Skeletal muscle satellite cell (primary cell): ENCODE results near the gene NELFCD.
"Not testable (repeated sequence)": the region's sequence is repeated elsewhere in the genome, so short reads cannot be mapped to it uniquely, and the experiment has no call there.

Experiments used
- H3K27me3 ChIP-seq: 2 replicates; pipeline ENCODE4 v1.7.0; 2013; ENCODE audit warnings: low read length; ENCODE audit not compliant: control insufficient read depth, insufficient read depth
- H3K36me3 ChIP-seq: 2 replicates; pipeline ENCODE4 v1.7.0; 2013; ENCODE audit warnings: mild to moderate bottlenecking, control low read depth, low read length; ENCODE audit not compliant: insufficient read depth
- H3K4me1 ChIP-seq: 2 replicates; pipeline ENCODE4 v1.7.0; 2013; ENCODE audit warnings: low read length; ENCODE audit not compliant: control insufficient read depth, insufficient read depth
- H3K4me2 ChIP-seq: 2 replicates; pipeline ENCODE4 v1.7.0; 2013; ENCODE audit warnings: mild to moderate bottlenecking, low read length
- H3K4me3 ChIP-seq: 2 replicates; pipeline ENCODE4 v1.7.0; 2013; ENCODE audit warnings: low read length
- H3K9ac ChIP-seq: 2 replicates; pipeline ENCODE4 v1.7.0; 2013; ENCODE audit warnings: mild to moderate bottlenecking, low read depth, low read length, moderate library complexity
- H3K9me3 ChIP-seq: replicated peaks from 2 replicates; pipeline ENCODE4 v1.7.0; 2013; ENCODE audit warnings: mild to moderate bottlenecking, control low read depth, low read length

The NELFCD gene

DNA sequence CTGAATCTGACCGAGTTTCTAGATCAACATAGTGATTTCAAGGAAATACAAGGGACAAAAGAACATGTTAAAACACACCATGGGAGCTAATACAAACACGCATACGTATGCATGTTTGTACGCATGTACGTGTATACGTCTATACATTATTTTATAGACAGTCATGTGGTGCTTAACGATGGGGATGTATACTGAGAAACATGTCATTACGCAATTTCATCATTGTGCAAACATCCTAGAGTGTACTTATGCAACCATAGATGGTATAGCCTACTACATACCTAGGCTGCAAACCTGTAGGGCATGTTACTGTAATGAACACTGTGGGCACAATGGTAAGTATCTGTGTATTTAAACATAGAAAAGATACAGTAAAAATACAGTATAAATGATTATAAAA, 25.0 kb upstream of the NELFCD start:
- H3K36me3 ChIP-seq, result no peaks in the 10 kb centered on the region
- H3K9ac ChIP-seq, result no peak overlapping the region
- no peak overlapping the region for H3K4me2 ChIP-seq
- no peaks in the 10 kb centered on the region for H3K9me3 ChIP-seq
- H3K4me3 ChIP-seq, result no peak overlapping the region
- no peaks in the 10 kb centered on the region for H3K4me1 ChIP-seq
- H3K27me3 ChIP-seq, result peaks cover 15% of the 10 kb centered on the region

DNA sequence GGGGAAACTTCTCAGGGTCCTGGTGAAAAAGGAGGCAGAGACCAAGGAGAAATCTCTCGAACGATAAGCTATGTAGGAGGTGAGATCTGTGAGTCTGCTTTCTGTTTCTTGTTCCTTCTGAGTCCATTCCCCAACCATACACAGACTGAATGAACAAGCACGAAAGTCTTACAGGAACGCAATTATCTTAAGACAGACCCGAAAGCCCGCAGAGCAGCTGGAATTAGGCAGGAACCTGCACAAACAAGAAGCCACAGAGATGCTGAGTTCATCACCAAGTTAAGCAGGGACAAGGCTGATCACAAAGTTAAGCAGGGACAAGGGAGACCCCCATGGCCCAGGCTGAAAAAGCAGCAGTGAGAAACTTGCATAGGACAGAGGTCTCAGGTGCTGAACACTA, 21.4 kb upstream of the NELFCD start:
- Histone ChIP-seq H3K4me1 (no peaks in the 10 kb centered on the region), H3K9ac (no peak overlapping the region), H3K9me3 (no peaks in the 10 kb centered on the region), H3K36me3 (no peaks in the 10 kb centered on the region), H3K4me3 (no peak overlapping the region), H3K27me3 (peaks cover 12% of the 10 kb centered on the region), H3K4me2 (no peak overlapping the region)

DNA sequence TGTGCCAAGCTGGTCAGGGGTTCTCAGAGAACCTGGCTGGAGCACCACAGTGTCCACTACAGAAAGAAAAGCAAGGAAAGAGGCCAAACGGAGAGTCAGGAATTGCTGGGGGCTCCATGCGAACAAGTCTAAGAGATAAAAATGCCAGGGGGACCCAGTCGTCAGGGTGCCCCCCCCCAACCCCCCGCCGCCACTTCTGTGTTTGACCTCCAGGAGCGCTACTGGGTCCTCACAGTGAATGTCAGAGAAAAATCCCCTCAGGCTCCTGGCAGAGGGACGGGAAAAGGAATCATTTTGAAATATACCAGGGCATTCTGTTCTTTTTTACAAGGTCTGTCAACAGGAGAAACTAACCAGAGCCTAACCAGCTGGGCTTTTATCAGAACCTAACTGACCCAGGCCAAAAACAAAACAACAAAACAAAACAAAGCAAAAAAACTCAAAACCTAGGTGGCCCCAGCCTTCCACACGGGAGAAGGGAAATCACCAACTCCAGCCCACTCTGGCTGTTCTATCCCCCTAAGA, 17.9 kb upstream of the NELFCD start:
- no peaks in the 10 kb centered on the region for H3K36me3 ChIP-seq
- H3K9ac ChIP-seq, result no peak overlapping the region
- peaks cover 18% of the 10 kb centered on the region for H3K27me3 ChIP-seq
- H3K4me3 ChIP-seq, result no peak overlapping the region
- H3K4me2 ChIP-seq, result no peak overlapping the region
- no peaks in the 10 kb centered on the region for H3K9me3 ChIP-seq
- no peaks in the 10 kb centered on the region for H3K4me1 ChIP-seq

DNA sequence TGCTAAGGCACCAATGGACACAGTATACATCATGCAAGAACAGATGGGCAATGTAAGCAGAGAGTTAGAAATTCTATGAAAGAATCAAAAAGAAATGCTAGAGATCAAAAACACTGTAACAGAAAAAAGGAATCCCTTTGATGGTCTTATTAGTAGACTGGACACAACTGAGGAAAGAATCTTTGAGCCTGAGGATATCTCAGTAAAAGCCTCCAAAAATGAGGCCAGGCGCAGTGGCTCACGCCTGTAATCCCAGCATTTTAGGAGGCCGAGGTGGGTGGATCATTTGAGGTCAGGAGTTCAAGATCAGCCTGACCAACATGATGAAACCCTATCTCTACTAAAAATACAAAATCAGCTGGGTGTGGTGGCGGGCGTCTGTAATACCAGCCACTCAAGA, 17.1 kb upstream of the NELFCD start:
- not testable (repeated sequence) for H3K4me1 ChIP-seq, H3K9ac ChIP-seq, H3K4me3 ChIP-seq, H3K9me3 ChIP-seq, H3K36me3 ChIP-seq, H3K4me2 ChIP-seq
- peaks cover 20% of the 10 kb centered on the region for H3K27me3 ChIP-seq

DNA sequence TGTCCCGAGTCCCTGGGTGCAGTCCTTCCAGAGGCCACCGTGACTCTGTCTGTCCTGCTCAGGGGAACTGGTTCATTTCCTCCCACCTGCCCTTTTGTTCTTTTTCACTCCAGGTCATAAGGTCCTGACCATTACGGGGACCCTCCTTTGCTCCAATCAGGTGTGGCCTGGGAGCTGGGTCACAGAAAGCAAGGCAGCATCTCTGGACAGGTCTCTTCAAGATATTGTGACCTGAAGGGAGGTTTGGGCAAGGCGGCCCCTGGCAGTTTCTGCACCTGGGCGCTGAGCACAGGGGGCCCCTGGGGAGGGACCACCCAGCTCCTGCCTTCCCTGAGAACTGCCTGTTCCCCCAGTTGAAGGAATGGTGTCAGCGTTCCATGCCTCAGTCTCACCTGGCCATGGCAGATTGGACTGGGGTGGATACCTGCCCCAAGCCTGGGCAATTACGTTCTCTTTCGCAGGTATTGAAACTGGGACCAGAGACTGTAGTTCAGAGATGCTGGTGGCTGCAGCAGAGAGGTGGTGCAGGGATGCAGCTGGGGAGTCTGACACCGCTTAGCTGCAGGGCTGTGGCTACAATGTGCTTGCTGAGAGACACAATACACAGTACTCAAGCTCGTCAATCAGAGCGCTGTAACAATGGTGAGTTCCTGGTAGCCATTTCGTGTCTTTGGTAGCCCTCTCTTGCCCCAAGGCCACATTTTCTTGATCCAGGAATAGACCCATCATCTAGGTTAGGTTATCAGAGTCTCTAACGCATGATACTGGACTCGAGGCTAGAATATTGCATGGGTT, 15.6 kb upstream of the NELFCD start:
- no peaks in the 10 kb centered on the region for H3K36me3 ChIP-seq
- H3K4me3 ChIP-seq, result no peak overlapping the region
- no peaks in the 10 kb centered on the region for H3K9me3 ChIP-seq

DNA sequence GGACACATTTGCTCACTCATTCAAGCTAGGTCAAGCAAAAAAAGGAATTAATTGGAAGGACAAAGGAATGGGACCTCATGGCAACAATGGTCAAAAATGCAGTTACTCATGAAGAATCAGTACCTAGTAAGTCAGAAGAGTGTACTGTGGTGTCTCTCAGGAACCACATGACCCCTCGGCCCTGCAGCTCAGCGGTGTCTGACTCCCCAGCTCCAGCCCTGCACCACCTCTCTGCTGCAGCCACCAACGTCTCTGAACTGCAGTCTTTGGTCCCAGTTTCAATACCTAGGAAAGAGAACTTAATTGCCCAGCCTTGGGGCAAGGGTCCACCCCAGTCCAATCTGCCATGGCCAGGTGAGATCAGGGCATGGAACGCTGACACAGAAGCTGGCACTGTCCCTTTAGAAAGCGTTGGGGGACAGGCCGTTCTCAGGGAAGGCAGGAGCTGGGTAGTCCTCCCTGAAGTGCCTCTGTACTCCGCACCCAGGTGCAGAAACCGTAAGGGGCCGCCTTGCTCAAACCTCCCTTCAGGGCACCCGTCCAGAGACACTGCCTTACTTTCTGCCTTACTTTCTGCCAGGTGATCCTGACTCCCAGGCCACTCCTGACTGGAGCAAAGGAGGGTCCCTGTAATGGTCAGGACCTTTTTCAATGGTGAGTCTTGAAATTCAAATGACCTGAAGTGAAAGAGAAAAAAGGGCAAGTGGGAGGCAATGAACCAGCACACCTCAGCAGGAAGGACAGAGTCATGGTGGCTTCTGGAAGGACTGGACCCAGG, 13.2 kb upstream of the NELFCD start:
- H3K36me3 ChIP-seq, result no peaks in the 10 kb centered on the region
- no peaks in the 10 kb centered on the region for H3K4me1 ChIP-seq
- peaks cover 17% of the 10 kb centered on the region for H3K27me3 ChIP-seq
- no peaks in the 10 kb centered on the region for H3K9me3 ChIP-seq
- H3K4me2 ChIP-seq, result no peak overlapping the region
- H3K4me3 ChIP-seq, result no peak overlapping the region
- no peak overlapping the region for H3K9ac ChIP-seq

More for the DNA sequence above, 15.6 kb upstream of the NELFCD start:
- H3K9ac ChIP-seq, result no peak overlapping the region
- H3K4me1 ChIP-seq, result no peaks in the 10 kb centered on the region
- H3K4me2 ChIP-seq, result no peak overlapping the region
- peaks cover 22% of the 10 kb centered on the region for H3K27me3 ChIP-seq

DNA sequence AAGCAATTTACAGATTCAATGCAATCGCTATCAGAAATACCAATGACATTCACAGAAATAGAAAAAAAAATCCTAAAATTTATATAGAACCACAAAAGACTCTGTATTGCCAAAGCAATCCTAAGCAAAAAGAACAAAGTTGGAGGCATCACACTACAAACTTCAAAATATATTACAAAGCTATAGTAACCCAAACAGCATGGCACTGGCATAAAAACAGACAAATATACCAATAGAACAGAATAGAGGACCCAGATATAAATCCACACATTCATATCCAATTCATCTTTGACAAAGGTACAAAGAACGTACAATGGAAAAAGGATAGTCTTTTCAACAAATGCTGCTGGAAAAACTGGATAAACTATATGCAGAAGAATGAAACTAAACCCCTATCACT, 11.6 kb upstream of the NELFCD start:
- Histone ChIP-seq H3K4me3 (no peak overlapping the region), H3K9ac (no peak overlapping the region), H3K4me2 (no peak overlapping the region), H3K4me1 (no peaks in the 10 kb centered on the region), H3K27me3 (peaks cover 18% of the 10 kb centered on the region), H3K9me3 (no peaks in the 10 kb centered on the region), H3K36me3 (no peaks in the 10 kb centered on the region)

DNA sequence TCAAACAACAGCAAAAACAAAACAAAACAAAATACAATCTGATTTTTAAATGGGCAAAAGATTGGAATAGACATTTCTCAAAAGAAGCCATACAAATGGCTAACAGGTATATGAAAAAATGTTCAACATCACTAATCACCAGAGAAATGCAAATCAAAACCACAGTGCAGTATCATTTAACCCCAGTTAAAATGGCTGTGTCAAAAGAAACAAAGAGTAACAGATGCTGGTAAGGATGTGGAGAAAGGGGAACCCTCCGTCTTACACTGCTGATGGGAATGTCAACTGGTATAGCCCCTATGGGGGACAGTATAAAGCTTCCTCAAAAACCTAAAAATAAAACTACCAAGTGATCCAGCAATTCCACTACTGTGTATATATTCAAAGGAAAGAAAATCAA, 10.9 kb upstream of the NELFCD start:
- H3K4me1 ChIP-seq, result no peaks in the 10 kb centered on the region
- H3K9me3 ChIP-seq, result no peaks in the 10 kb centered on the region
- H3K4me2 ChIP-seq, result no peak overlapping the region
- peaks cover 18% of the 10 kb centered on the region for H3K27me3 ChIP-seq
- no peaks in the 10 kb centered on the region for H3K36me3 ChIP-seq
- no peak overlapping the region for H3K9ac ChIP-seq
- no peak overlapping the region for H3K4me3 ChIP-seq

DNA sequence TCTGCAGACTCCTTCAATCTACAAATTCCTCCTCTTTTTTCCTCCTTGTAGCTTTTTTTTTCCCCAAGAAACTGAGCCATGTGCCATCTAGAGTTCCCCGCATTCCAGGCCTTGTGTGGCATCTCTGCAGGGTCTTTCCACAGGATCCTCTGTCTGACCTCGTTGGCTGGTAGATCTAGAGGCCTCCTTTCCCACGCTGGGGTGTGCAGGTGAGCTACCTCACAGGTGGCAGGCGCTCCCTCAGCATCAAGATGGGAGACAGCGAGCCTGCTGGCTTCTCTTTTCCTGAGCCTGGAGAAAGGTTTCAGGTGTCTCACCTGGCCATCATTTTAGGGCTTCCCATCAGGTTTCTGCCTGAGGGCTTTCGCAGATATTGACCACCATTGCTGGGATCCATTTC, 9.6 kb upstream of the NELFCD start:
- H3K4me2 ChIP-seq, result no peak overlapping the region

DNA sequence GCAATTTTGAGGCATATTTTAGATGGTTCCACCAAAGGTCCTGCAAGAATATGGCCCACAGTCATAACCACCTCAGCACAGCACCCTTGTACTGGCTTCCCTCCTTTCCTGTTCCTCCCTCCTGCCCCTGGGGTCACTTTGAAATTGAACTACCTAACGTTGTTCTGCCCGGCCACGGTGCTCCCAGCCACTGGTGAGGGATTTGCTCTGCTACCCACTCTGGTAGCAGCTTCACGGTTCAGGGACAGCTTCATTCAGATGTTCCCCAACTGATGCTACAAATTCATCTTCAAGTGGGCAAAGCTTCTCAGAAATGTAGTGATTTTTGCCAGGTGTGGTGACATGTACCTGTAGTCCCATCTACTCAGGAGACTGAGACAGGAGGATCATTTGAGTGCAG, 7.9 kb upstream of the NELFCD start:
- Histone ChIP-seq H3K9ac (no peak overlapping the region), H3K9me3 (no peaks in the 10 kb centered on the region), H3K4me1 (no peaks in the 10 kb centered on the region), H3K36me3 (no peaks in the 10 kb centered on the region), H3K27me3 (peaks cover 12% of the 10 kb centered on the region), H3K4me2 (no peak overlapping the region), H3K4me3 (no peak overlapping the region)

More for the DNA sequence above, 9.6 kb upstream of the NELFCD start:
- no peaks in the 10 kb centered on the region for H3K9me3 ChIP-seq
- H3K4me3 ChIP-seq, result no peak overlapping the region
- no peak overlapping the region for H3K9ac ChIP-seq
- no peaks in the 10 kb centered on the region for H3K4me1 ChIP-seq
- no peaks in the 10 kb centered on the region for H3K36me3 ChIP-seq
- H3K27me3 ChIP-seq, result peaks cover 18% of the 10 kb centered on the region

DNA sequence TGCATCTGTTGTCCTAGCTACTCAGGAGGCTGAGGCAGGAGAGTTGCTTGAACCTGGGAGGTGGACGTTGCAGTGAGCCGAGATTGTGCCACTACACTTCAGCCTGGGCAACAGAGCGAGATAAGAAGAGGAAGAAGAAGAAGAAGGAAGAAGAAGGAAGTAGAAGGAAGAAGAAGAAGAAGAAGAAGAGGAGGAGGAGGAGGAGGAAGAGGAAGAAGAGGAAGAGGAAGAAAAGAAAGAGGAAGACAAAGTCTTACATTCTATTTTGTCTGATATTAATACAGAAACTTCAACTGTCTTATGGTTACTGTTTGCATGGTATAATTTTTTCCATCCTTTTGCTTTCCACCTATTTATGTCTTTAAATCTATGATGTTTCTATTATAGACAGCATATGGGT, 7.2 kb upstream of the NELFCD start:
- Histone ChIP-seq H3K4me1 (no peaks in the 10 kb centered on the region), H3K36me3 (no peaks in the 10 kb centered on the region), H3K9me3 (no peaks in the 10 kb centered on the region), H3K4me3 (no peak overlapping the region), H3K9ac (no peak overlapping the region), H3K4me2 (no peak overlapping the region), H3K27me3 (peaks cover 11% of the 10 kb centered on the region)
